GM21737 (cell line): ENCODE data around the gene LCOR.

Experiments
- ATAC-seq: cut with Tn5 transposase; IDR thresholded peaks from one replicate; pipeline ENCODE4 v1.9.1; 2021; ENCODE audit warnings: mild to moderate bottlenecking, moderate library complexity; ENCODE audit not compliant: unreplicated experiment

LCOR gene

GRCh38 chr10:96889415-96890171 lies 57.5 kb downstream of the LCOR start:
- no peak for ATAC-seq

DNA sequence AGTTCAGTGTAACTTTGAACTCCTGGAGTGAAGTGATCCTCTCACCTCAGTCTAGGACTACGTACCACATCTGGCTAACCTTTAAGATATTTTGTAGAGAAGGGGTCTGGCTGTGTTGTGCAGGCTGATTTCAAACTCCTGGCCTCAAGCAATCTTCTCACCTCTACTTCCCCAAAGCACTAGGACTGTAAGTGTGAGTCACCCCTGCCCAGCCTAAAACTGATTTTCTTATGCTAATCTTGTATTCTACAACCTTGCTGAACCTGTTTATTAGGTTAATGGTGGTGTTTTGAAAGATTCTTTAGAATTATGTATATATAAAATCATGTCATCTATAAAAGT lies 58.0 kb downstream of the LCOR start:
- no peak for ATAC-seq

GRCh38 chr10:96890580-96890979 lies 58.5 kb downstream of the LCOR start:
- no peak for ATAC-seq

- no peak for ATAC-seq
These were observed 59.7 kb downstream of the LCOR start for GRCh38 chr10:96891840-96892239.

- no peak for ATAC-seq
These were observed 63.7 kb downstream of the LCOR start for GRCh38 chr10:96895662-96896424.

DNA sequence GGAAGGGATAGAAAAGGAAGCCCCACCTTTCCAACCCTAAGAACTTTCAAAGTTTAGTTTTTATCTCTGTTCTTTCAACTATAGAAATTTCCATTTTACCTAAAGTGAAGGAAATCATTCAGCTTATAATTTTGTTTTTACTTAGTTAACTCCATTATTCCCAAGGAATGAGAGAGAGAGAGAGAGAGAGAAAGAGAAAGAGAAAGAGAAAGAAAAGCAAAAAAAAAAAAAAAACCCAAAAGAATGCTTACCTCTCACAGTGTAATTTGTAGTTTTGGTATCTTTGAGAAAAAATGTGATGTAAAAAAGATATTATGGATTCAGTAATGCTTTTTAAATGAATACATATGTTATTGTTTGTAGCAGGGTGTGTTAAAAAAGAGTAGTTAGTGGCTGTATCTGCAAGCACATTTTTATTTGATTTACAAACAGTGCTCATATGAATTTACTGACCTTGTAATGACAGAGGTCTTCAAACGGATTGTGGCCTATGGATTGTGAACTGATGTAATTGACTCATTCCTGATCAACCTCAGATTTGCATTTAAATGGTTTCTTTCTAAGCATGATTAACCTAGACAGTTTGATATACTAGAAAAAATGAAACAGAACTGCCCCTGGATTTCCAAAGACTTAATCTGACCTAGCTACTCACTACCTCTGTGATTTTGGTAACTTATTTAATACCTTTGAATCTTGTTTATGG lies 64.9 kb downstream of the LCOR start:
- no peak for ATAC-seq

DNA sequence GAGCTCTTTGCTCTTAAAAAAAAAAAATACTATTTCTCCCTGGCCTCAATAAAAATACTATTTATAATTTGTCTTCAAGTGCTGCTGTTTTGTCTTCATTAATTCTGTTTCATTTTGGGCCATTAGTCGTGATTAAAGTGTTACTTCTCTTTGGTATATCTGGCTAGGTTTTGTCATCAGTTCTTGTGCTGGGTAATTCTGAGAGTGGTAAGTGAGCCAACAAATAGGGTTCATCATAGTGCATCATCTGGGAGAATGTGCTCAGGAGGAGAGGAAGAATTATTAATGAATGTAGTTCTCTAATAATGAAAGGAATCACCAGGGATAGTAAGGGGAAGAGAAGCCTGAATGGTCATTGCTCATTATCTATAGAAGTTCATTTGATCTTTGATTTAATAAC lies 70.0 kb downstream of the LCOR start:
- no peak for ATAC-seq

DNA sequence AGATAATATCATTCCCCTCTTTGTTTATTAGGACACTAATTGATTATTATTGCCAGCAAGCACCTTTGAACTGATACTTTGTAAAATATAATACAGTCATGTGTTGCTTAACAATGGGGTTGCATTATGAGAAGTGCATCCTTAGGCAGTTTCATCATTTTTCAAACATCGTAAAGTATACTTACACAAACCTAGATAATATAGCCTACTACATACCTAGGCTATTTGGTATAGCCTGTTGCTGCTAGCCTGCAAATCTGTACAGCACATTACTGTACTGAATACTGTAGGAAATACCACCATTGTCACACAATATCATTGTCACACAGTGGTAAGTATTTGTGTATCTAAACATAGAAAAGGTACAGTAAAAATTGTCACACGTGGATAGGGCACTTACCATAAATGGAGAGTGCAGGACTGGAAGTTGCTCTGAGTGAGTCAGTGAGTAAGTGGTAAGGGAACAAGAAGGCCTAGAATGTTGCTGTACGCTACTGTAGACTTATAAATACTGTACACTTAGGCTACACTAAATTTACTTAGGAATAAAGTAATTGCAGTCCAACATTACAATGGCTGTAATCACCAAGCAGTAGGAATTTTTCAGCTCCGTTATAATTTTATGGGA lies 70.7 kb downstream of the LCOR start:
- ATAC-seq = no peak

DNA sequence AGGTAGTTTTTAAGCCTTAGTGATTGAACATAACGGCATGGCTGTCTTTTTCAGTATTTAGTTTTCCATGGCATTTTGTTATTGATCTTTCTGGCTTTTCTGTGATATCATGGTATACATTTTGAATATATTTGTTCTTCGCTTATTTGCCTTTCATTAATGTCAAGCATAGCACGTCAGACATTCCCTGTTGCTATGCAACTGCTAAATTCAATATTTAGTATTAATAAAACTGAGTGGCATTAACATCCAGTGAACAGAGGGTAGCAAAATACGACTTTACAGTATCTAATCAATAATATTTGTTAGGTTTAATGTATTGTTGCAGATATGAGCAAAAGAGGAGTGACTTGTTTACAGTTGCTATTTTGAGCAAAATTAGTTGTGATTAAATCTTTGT lies 72.5 kb downstream of the LCOR start:
- no peak for ATAC-seq

GRCh38 chr10:96906864-96907263 lies 74.8 kb downstream of the LCOR start:
- no peak for ATAC-seq

DNA sequence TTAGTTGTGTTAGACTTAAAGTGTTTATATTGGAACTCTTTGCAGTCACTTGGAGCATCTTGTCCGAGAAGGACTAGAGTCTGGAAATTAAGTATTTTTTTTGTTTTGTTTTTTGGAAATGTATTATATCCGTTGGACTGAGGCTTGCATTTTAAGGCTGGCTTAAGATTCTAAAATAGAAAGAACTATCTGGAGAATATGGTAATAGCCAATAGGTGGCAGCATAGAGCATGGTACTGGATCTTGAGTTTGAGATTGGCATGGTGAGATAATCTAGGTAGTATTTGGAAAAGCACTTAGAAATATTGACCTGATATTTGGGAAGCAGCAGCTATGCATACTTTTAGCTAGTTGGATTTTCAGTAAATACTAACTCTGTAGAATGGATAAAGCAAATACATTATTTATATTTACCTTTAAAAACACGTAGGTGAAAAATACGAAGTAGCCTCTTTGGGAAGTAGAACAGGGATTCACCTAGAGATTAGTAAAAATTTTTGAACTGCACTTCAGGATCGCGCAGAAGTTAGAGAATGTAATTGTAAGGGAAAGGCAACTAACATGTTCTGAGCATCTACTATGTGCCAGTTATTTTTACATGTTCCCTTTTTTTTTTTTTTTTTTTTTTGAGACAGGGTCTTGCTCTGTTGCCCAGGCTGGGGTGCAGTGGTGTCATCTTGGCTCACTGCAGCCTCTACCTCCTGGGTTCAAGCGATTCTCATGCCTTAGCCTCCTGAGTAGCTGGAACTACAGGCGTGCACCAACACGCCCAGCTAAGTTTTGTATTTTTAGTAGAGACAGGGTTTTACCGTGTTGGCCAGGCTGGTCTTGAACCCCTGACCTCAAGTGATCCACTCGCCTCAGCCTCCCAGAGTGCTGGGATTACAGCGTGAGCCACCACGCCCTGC lies 78.6 kb downstream of the LCOR start:
- ATAC-seq = no peak

DNA sequence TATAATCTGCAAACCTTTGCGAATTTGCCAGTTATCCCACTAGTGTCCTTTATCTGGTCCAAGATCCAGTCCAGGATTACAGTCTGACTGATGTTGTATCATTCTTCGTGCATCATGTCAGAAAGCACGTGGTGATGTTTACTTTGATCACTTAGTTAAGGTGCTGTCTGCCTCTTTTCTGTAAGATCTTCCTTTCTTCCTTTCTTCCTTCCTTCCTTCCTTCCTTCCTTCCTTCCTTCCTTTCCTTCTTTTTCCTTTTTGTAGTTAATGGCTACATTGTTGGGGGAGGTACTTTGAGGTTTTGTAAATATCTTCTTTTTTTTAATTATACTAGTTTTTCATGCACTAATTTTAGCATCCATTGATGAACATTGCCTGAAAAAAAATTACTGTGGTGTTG lies 80.3 kb downstream of the LCOR start:
- ATAC-seq = no peak

DNA sequence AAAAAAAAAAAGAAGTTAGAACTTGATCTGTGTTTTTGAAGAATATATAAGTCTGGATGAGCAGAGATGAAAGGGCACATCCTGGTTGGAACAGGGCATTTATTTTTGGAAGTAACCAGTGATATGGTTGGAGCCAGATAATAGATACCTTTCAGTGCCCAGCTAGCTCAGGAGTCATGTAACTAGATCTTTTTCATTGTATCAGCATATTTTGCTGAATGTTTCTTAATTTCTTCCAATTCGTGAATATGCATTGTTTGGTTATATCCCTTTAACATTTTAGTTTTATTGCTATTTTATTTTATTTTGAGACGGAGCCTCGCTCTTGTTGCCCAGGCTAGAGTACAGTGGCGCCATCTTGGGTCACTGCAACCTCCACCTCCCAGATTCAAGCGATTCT lies 81.8 kb downstream of the LCOR start:
- ATAC-seq = no peak

DNA sequence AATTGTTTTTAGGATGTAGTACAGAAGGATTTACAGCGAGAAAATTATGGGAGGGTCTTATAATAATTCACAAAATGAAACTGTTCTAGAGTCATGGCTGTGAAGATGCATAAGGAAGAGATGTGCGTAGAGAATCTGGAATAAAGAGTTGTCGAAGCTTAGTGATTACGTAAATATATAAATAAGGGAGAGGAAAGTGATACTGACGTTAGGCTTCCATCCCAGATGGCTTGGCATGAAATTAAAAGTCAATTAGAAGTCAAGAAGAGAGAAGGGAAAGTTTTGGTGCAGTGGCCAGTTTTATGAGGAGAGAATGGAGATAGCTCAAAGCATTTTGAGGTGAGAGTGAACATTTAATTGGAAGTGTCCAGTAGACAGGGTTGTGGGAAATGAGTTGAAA lies 85.5 kb downstream of the LCOR start:
- no peak for ATAC-seq

GRCh38 chr10:96918214-96919002 lies 86.3 kb downstream of the LCOR start:
- ATAC-seq = no peak

GRCh38 chr10:96919785-96920430 lies 87.8 kb downstream of the LCOR start:
- no peak for ATAC-seq

DNA sequence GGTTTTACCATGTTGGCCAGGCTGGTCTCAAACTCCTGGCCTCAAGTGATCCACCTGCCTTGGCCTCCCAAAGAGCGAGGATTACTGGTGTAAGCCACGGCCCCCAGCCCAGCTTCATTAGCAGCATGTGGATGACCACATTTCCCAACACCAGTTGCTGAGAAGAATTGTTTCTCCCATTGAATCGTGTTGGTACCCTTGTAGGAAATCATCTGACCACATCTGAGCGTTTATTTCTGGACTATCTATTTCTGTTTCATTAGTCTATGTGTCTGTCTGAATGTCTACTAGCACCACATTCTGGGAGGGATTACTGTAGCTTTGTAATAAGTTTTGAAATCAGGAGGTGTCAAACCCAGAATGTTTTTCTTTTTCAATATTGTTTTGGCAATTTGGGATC lies 89.6 kb downstream of the LCOR start:
- ATAC-seq = no peak

DNA sequence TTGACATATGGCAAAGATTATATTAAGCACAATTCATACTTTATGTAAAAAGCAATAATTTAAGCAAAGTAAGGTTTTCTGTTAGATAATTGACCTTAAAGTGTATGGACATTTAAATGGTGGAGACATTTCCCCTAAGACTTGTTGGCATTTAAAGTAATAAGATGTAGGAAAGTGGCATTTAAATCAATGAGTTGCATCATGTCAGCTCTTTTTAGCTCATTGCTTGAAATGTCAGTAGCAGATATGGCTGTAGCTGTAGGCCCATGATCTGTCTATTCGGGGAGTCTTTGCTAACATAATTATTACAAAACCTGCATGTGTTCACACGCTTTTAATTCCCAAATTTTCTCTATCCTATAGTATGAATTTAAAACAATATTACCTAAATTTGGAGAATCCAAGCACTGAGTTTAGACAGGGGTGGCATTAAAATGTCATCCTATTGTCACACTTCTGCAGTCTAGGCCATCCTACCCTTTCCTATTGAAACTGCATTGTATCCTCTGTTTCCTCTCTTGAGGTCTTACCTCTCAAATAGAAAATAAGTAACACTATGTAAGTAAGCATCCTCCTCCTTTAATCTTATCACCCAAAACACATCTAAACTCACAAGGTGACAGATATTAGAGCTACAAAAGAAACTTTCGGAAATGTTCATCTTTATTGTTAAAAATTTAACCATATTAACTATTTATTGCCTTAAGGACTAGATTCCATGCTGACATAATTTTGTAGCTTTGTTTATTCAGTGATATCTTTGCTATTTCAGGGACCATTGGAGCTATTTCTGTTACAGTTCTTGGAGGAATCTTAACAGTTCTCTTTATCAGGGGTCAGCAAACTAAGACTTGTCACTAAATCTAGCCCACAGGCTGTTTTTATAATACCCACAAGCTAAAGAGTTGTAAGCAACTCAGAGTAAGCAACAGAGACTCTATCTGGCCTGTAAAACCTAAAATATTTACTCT lies 91.2 kb downstream of the LCOR start:
- ATAC-seq = no peak
